Endothelial cell of umbilical vein (primary cell): Measurements from ENCODE around the gene SLC15A2. TPM values are rescaled to one million over a fixed set of nuclear protein-coding genes. Genes with fewer than 3 reads are reported as not detected.

Experiments
- BruUV-seq: library from RNA; stranded (reverse); fragments of 400-500 nt; replicated peaks from 2 replicates; lab custom pipeline; 2021; lab: Mats Ljungman, UMichigan
- CTCF ChIA-PET: fragments of 300-600, 350-600 bp; sonication (Branson Sonifier 250); formaldehyde crosslinking; loops from one replicate; lab custom pipeline; 2021; ENCODE audit warnings: antibody characterized with exemption, inconsistent platforms; lab: Charles Lee
- POLR2A ChIA-PET: fragments of 300-600, 350-600 bp; sonication (Branson Sonifier 250); formaldehyde crosslinking; loops from one replicate; lab custom pipeline; 2021; ENCODE audit warnings: antibody characterized with exemption, inconsistent platforms; lab: Charles Lee
- DNase-seq: peaks from one replicate; pipeline ENCODE4 v3.0.0-alpha.2; 2011; ENCODE audit warnings: low read depth, low spot score
- FAIRE-seq: peaks from 2 replicates; lab custom pipeline; 2011; peaks lifted over from hg19 to GRCh38; lab: Jason Lieb, UNC
- H2AFZ ChIP-seq: 2 replicates; pipeline ENCODE4 v1.6.0; 2012; ENCODE audit warnings: low read depth, low read length, control low read depth, inconsistent platforms
- H3K27ac ChIP-seq: 2 replicates; pipeline ENCODE4 v1.5.1; 2011; ENCODE audit warnings: low read depth, mild to moderate bottlenecking, control low read depth, low read length, moderate library complexity; ENCODE audit not compliant: insufficient read depth
- H3K27me3 ChIP-seq, 2 experiments: 2 replicates each; pipeline versions ENCODE4 v1.6.0 to v1.6.1; 2011; ENCODE audit warnings: low read length in 2 of 2, mixed read lengths in 1 of 2; ENCODE audit not compliant: control insufficient read depth in 2 of 2, insufficient read depth in 2 of 2
- H3K36me3 ChIP-seq, 2 experiments: 2 replicates in 1 of 2; 3 replicates in 1 of 2; pipeline ENCODE4 v1.5.1; 2011; ENCODE audit warnings: low read length in 2 of 2, mild to moderate bottlenecking in 1 of 2, moderate library complexity in 1 of 2; ENCODE audit not compliant: control insufficient read depth in 2 of 2, insufficient read depth in 2 of 2; ENCODE audit errors: extremely low read depth in 1 of 2
- H3K4me1 ChIP-seq: 3 replicates; pipeline ENCODE4 v1.5.1; 2011; ENCODE audit warnings: mild to moderate bottlenecking, low read length; ENCODE audit not compliant: control insufficient read depth, insufficient read depth; ENCODE audit errors: extremely low read depth
- H3K4me2 ChIP-seq: 2 replicates; pipeline ENCODE4 v1.6.1; 2011; ENCODE audit warnings: low read length, control low read depth, mixed read lengths; ENCODE audit not compliant: insufficient read depth
- H3K4me3 ChIP-seq, 3 experiments: fragments of 200-600 bp in 1 of 3; sonication (generic), shearing (Covaris generic) in 1 of 3; replicated peaks in 1 of 3; 2 replicates each; pipeline ENCODE4 v1.5.1; 2011 to 2016; ENCODE audit warnings: control low read depth in 3 of 3, low read length in 3 of 3, mild to moderate bottlenecking in 2 of 3, inconsistent platforms in 1 of 3, low read depth in 1 of 3, moderate library complexity in 1 of 3; ENCODE audit not compliant: insufficient read depth in 1 of 3
- H3K79me2 ChIP-seq: 2 replicates; pipeline ENCODE4 v1.6.0; 2012; ENCODE audit warnings: low read length, inconsistent platforms; ENCODE audit not compliant: control insufficient read depth, insufficient read depth
- H3K9ac ChIP-seq: replicated peaks from 2 replicates; pipeline ENCODE3; 2011; ENCODE audit warnings: low read length, control low read depth; ENCODE audit not compliant: insufficient read depth; ENCODE audit errors: extremely low read depth
- H3K9me1 ChIP-seq: replicated peaks from 3 replicates; pipeline ENCODE4 v1.6.0; 2011; ENCODE audit warnings: mild to moderate bottlenecking, low read length; ENCODE audit not compliant: control insufficient read depth, insufficient read depth; ENCODE audit errors: extremely low read depth
- H3K9me3 ChIP-seq: replicated peaks from 2 replicates; pipeline ENCODE4 v1.5.1; 2012; ENCODE audit warnings: low read length, inconsistent platforms; ENCODE audit not compliant: control insufficient read depth, insufficient read depth
- H4K20me1 ChIP-seq: replicated peaks from 2 replicates; pipeline ENCODE3; 2011; ENCODE audit warnings: mild to moderate bottlenecking, low read length; ENCODE audit not compliant: control insufficient read depth, insufficient read depth; ENCODE audit errors: extremely low read depth
- CTCF ChIP-seq, 2 donors: IDR thresholded peaks; 1 replicate in 1 of 2; 2 replicates in 1 of 2; pipeline ENCODE4 v1.5.1; 2011; ENCODE audit warnings: low read length in 2 of 2, mild to moderate bottlenecking in 2 of 2, moderate library complexity in 2 of 2, control low read depth in 1 of 2, inconsistent platforms in 1 of 2, low read depth in 1 of 2; ENCODE audit not compliant: insufficient read depth in 1 of 2; ENCODE audit errors: extremely low read depth in 1 of 2
- MYC ChIP-seq: IDR thresholded peaks from one replicate; pipeline ENCODE4 v1.6.1; 2011; ENCODE audit warnings: mild to moderate bottlenecking, low read depth, low read length
- POLR2A ChIP-seq: IDR thresholded peaks from 2 replicates; pipeline ENCODE4 v1.6.1; 2012; ENCODE audit warnings: low read depth, mild to moderate bottlenecking, control low read depth, low read length
- POLR2AphosphoS5 ChIP-seq: IDR thresholded peaks from 2 replicates; pipeline ENCODE4 v1.6.1; 2012; ENCODE audit warnings: low read depth, mild to moderate bottlenecking, control low read depth, low read length, moderate library complexity; ENCODE audit not compliant: insufficient read depth
- dilution Hi-C: fragments of 300-500 bp; cut with MboI; formaldehyde crosslinking; loops from one replicate; pipeline ENCODE4 v1.15.0; 2019; ENCODE audit warnings: low sequenced_read_pairs; ENCODE audit not compliant: extremely low pct_ligation_motif_present
- intact Hi-C: fragments of 100-400 bp; cut with micrococcal nuclease; formaldehyde crosslinking; loops from one replicate; pipeline ENCODE4 v1.10.0; 2022
- polyA plus RNA-seq, 4 experiments: library from polyadenylated mRNA; depleted of rRNA in 3 of 4; stranded (reverse) in 3 of 4; unstranded in 1 of 4; fragments of >200 nt; gene quantifications; 2 replicates each; pipeline versions ENCODE4 v1.2.1 to v1.2.3, GENCODE V29; 2011 to 2012; ENCODE audit warnings: missing spikeins in 1 of 4
- total RNA-seq: library from RNA; stranded (reverse); gene quantifications from 2 replicates; pipeline ENCODE4 v1.2.3, GENCODE V29; 2021

SLC15A2 gene
- total and polyA plus RNA-seq, 2 donors (not counting 3 experiments of a cell fraction or from before 2014, with no cell fraction given): 0.11 to 0.39 TPM

- DNase-seq (no peak), FAIRE-seq (no peak)
- Histone ChIP-seq H3K9ac (no peak overlapping the region), H3K79me2 (no peaks in the 10 kb centered on the region), H4K20me1 (no peaks in the 10 kb centered on the region), H3K9me1 (no peaks in the 10 kb centered on the region), H2AFZ (no peak overlapping the region), H3K4me3 (no peak overlapping the region), H3K4me1 (no peaks in the 10 kb centered on the region), H3K27ac (no peak overlapping the region), H3K27me3 (no peaks in the 10 kb centered on the region), H3K36me3 (no peaks in the 10 kb centered on the region), H3K4me2 (no peak overlapping the region), H3K9me3 (no peaks in the 10 kb centered on the region)
- CTCF ChIA-PET: no interaction called here
- dilution Hi-C loops (no loop called here), intact Hi-C loops (no loop called here)
- TF ChIP-seq POLR2AphosphoS5 (no peak), CTCF (IDR thresholded peaks at IDR 0.05; ENCODE audit: extremely low read depth in 1 of 2, insufficient read depth in 1 of 2, low read depth in 1 of 2, low read length in 2 of 2) (no peak)
- POLR2A ChIA-PET: no interaction called here
- BruUV-seq: no TSS peak
Measured at GRCh38 chr3:121956363-121956762, 62.2 kb downstream of the SLC15A2 start.

- Histone ChIP-seq H3K4me2 (no peak overlapping the region), H3K9me3 (no peaks in the 10 kb centered on the region), H3K9ac (no peak overlapping the region), H3K4me1 (no peaks in the 10 kb centered on the region), H3K36me3 (no peaks in the 10 kb centered on the region), H3K27ac (no peak overlapping the region), H4K20me1 (no peaks in the 10 kb centered on the region), H2AFZ (no peak overlapping the region), H3K79me2 (no peaks in the 10 kb centered on the region), H3K9me1 (no peaks in the 10 kb centered on the region), H3K4me3 (no peak overlapping the region), H3K27me3 (no peaks in the 10 kb centered on the region)
- CTCF ChIA-PET: no interaction called here
- DNase-seq: no peak
- dilution Hi-C loops: no loop called here
- FAIRE-seq: no peak
- BruUV-seq: no TSS peak
- TF ChIP-seq MYC (no peak), POLR2A (no peak)
- intact Hi-C loops: no loop called here
- POLR2A ChIA-PET: no interaction called here
Measured at GRCh38 chr3:121957674-121958415, 63.6 kb downstream of the SLC15A2 start.
